Heart right ventricle (tissue), 16 donors: ENCODE data around the gene PPP2CA. TPM values are rescaled to one million over a fixed set of nuclear protein-coding genes. Genes with fewer than 3 reads are reported as not detected.

ENCODE experiments used
- ATAC-seq, 8 donors: fragments of 200-7000 bp; cut with Tn5 transposase; one replicate each; pipeline ENCODE4 v1.9.1; 2020; ENCODE audit warnings: mild to moderate bottlenecking in 8 of 8, moderate library complexity in 8 of 8, moderate number of reproducible peaks in 1 of 8
- DNase-seq, 2 donors: peaks; one replicate each; pipeline ENCODE4 v3.0.0-alpha.2; 2020
- H3K27ac ChIP-seq, 10 donors: fragments of 200-600 bp; sonication (generic) in 2 of 10; one replicate each; pipeline versions ENCODE4 v1.5.0 to v1.8.0; 2020 to 2022; ENCODE audit warnings: mild to moderate bottlenecking in 3 of 10
- H3K27me3 ChIP-seq, 7 donors: fragments of 200-600 bp; one replicate each; pipeline ENCODE4 v1.8.0; 2021 to 2022; ENCODE audit warnings: mild to moderate bottlenecking in 2 of 7
- H3K36me3 ChIP-seq, 9 donors: fragments of 200-600 bp; sonication (generic) in 1 of 9; one replicate each; pipeline versions ENCODE4 v1.5.0 to v1.8.0; 2020 to 2022; ENCODE audit warnings: mild to moderate bottlenecking in 2 of 9
- H3K4me1 ChIP-seq, 9 donors: fragments of 200-600 bp; sonication (generic) in 1 of 9; one replicate each; pipeline versions ENCODE4 v1.5.0 to v1.8.0; 2020 to 2022; ENCODE audit warnings: mild to moderate bottlenecking in 4 of 9
- H3K4me3 ChIP-seq, 10 donors: fragments of 200-600 bp; sonication (generic) in 2 of 10; one replicate each; pipeline versions ENCODE4 v1.5.0 to v1.8.0; 2020 to 2022; ENCODE audit warnings: mild to moderate bottlenecking in 7 of 10, moderate library complexity in 2 of 10
- H3K9me3 ChIP-seq, 11 donors: fragments of 200-600 bp in 10 of 11; sonication (generic) in 2 of 11; one replicate each; pipeline versions ENCODE4 v1.5.0 to v1.8.0; 2013 to 2022; ENCODE audit warnings: mild to moderate bottlenecking in 2 of 11, control low read depth in 1 of 11, moderate library complexity in 1 of 11
- CTCF ChIP-seq, 9 donors: fragments of 200-600 bp; sonication (generic) in 2 of 9; IDR thresholded peaks; one replicate each; pipeline versions ENCODE4 v1.5.0 to v1.8.0; 2021 to 2022; ENCODE audit warnings: antibody characterized with exemption in 9 of 9, mild to moderate bottlenecking in 5 of 9, moderate library complexity in 1 of 9
- WGBS, 2 donors: extraction: QIAGEN DNeasy Blood & Tissue Kit; methylation state at CpG; one replicate each; pipeline ENCODE4 v1.1.7; 2013; ENCODE audit warnings: inconsistent platforms in 1 of 2; 5-methylcytosine and 5-hydroxymethylcytosine counted together
- intact Hi-C, 10 donors: fragments of 100-400 bp; cut with DNase I; formaldehyde crosslinking; loops; one replicate each; pipeline versions ENCODE4 v1.11.1 to v1.14.2; 2022
- polyA plus RNA-seq, 2 donors: library from polyadenylated mRNA; stranded (reverse); fragments of 200-250 nt; gene quantifications; one replicate each; pipeline ENCODE4 v1.2.3, GENCODE V29; 2013
- total RNA-seq, 10 donors: library from RNA; stranded (reverse); fragmentation: NEBNext Ultra II Directional in 3 of 10; extraction: Animal tissue kit (Norgen Biotek cat#: 25700) in 3 of 10; gene quantifications; one replicate each; pipeline versions ENCODE4 v1.2.1 to v1.2.4, GENCODE V29; 2021 to 2023
- donor health status: Arrhythmogenic right ventricular cardiomyopathy.
- donor health status: ischemic (EF 13 %, LVEDD 7.1; RV severe dilation, severe dysfunction).
- donor health status: healthy with polysubstance abuse.
- donor health status: DM: no; HTN: yes; CAD: no.
- donor health status: DM: no; HTN: no; CAD: no.
- donor health status: ischemic (EF 25% LVEDD 6.9; RV normal size, moderate dysfunction).
- donor health status: ischemic (EF 25% LVEDD 5.7; RV mildly dilated, moderate dysfunction).
- donor health status: healthy.
- donor health status: DM: yes; HTN: yes; CAD: no.
- donor health status: Ischemic cardiomyopathy.
- donor health status: ischemic (EF 35%, LVEDD 5.7; RV mildly dilated, moderate dysfunction).
- donor health status: nonischemic (EF 11% LVEDD 7.7; RV severe dilation, severe dysfunction).
- donor health status: DM: yes; HTN: yes; CAD: no.
- donor health status: PGD.
- donor health status: ischemic (EF 29% LVEDD 5.4; RV normal size, mild dysfunction).
- donor health status: nonischemic (EF 23%, LVEDD 6.1; RV moderate dilation, normal function).

Gene PPP2CA
- total and polyA plus RNA-seq, 12 donors: 47.1 to 249 (median 168) TPM

GRCh38 chr5:134246771-134247427 lies 21.0 kb upstream of the PPP2CA start:
- Histone ChIP-seq H3K9me3 (no peaks in the 10 kb centered on the region), H3K27me3 (no peaks in the 10 kb centered on the region), H3K4me1 (peaks cover 0 to 57% (median 24%) of the 10 kb centered on the region in 9 donors), H3K27ac (peak overlapping the region; percentile 20 to 82 (median 65)), H3K4me3 (no peak overlapping the region), H3K36me3 (no peaks in the 10 kb centered on the region)
- DNase-seq: peak; percentile 41 to 66
- intact Hi-C loops: loop anchor here in 1 of 10 donors (5.0 kb wide), 1 partner anchor 40 kb away; no protein-coding TSS in a partner anchor
- ATAC-seq: peak in 7 of 8 donors; percentile 72 to 95 (median 88)
- 79 to 80% methylated on average over 5 of the region's 5 CpGs for WGBS, 2 donors
- no peak for TF ChIP-seq CTCF (IDR thresholded peaks at IDR 0.05)

GRCh38 chr5:134245692-134246091 lies 19.8 kb upstream of the PPP2CA start:
- H3K27me3 ChIP-seq: no peaks in the 10 kb centered on the region
- no peak overlapping the region for H3K4me3 ChIP-seq
- intact Hi-C loops: loop anchor here in 1 of 10 donors (5.0 kb wide), 1 partner anchor 42 kb away; no protein-coding TSS in a partner anchor
- TF ChIP-seq CTCF (IDR thresholded peaks at IDR 0.05): no peak
- H3K9me3 ChIP-seq: no peaks in the 10 kb centered on the region
- H3K4me1 ChIP-seq: peaks cover 0 to 69% (median 33%) of the 10 kb centered on the region in 9 donors
- H3K36me3 ChIP-seq: no peaks in the 10 kb centered on the region
- H3K27ac ChIP-seq: peak overlapping the region in 7 of 10 donors; percentile 15 to 82 (median 69)
- ATAC-seq (no peak), DNase-seq (no peak)
- 90 to 91% methylated on average over 2 of the region's 2 CpGs for WGBS, 2 donors

- Histone ChIP-seq H3K4me1 (peaks cover 0 to 73% (median 38%) of the 10 kb centered on the region in 9 donors), H3K27ac (peak overlapping the region in 8 of 10 donors; percentile 20 to 82 (median 68)), H3K36me3 (no peaks in the 10 kb centered on the region), H3K4me3 (no peak overlapping the region), H3K27me3 (no peaks in the 10 kb centered on the region), H3K9me3 (no peaks in the 10 kb centered on the region)
- ATAC-seq: peak; percentile 15 to 71 (median 36)
- 13 to 19% methylated on average over 8 of the region's 8 CpGs for WGBS, 2 donors
- intact Hi-C loops: loop anchor here in 1 of 10 donors (5.0 kb wide), 1 partner anchor 42 kb away; no protein-coding TSS in a partner anchor
- DNase-seq: no peak
- TF ChIP-seq CTCF (IDR thresholded peaks at IDR 0.05): no peak
Measured at GRCh38 chr5:134245101-134245604, 19.3 kb upstream of the PPP2CA start.

GRCh38 chr5:134242146-134242545 lies 16.3 kb upstream of the PPP2CA start:
- Histone ChIP-seq H3K27ac (peak overlapping the region in 9 of 10 donors; percentile 34 to 91 (median 78)), H3K4me3 (no peak overlapping the region), H3K27me3 (no peaks in the 10 kb centered on the region), H3K9me3 (no peaks in the 10 kb centered on the region), H3K36me3 (no peaks in the 10 kb centered on the region), H3K4me1 (peaks cover 4 to 66% (median 40%) of the 10 kb centered on the region in 9 donors)
- WGBS, 2 donors: 71 to 74% methylated on average over 5 of the region's 5 CpGs
- intact Hi-C loops: no loop called here
- peak in 1 of 2 donors; percentile 73 for DNase-seq
- TF ChIP-seq CTCF (IDR thresholded peaks at IDR 0.05): peak in 1 of 9 donors; percentile 14
- ATAC-seq: peak in 7 of 8 donors; percentile 30 to 72 (median 61)
